ENCODE results near the gene MYLK4. TPM values are rescaled to one million over a fixed set of nuclear protein-coding genes. Genes with fewer than 3 reads are reported as not detected.

MYLK4 gene
- total RNA-seq, 4 donors from 2014 or later, result 0.33 to 0.45 (median 0.38) TPM

DNA sequence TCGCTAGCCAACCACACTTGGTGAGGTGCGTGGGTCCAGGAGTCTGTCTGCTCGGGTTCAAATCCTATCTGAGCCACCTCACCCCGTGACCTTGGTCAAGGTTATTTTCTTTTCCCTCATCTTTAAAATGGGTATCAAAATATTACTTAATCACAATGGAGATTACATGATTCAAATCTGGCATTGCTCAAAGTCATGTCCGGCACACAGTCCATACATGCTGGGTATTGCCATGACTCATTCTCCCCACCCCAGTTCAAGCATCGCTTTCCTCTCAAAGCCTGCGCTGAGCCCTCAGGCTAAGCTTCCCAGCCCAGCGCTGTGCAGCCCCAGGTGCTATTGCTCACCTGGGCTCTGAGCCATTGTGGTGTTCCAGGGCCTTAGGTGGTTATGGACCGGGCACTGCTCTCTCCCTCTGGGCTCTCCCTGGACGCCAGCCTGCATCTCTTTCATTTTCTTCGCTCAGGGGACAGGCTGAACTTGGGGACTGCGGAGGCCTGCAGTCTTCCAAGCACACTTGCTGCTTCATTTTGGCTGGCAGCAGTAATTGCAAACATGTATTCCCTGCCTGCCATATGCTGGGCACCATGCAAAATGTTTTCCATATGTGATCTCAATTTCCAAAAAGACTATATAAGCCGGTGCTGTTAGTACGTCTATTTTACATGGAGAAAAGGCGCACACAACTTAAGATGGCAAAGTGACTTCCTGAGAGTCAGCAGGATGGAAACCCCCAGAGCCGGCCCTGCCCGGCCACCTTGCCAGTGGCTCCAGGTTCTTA lies 41.8 kb upstream of the MYLK4 start:
- TF ChIP-seq POLR2AphosphoS5 (IDR thresholded peaks at IDR 0.05) (no peak), EP300 (IDR thresholded peaks at IDR 0.05) (no peak), POLR2A (IDR thresholded peaks at IDR 0.05; ENCODE audit: low read depth) (no peak)
- TF ChIP-seq, protein P1, sequence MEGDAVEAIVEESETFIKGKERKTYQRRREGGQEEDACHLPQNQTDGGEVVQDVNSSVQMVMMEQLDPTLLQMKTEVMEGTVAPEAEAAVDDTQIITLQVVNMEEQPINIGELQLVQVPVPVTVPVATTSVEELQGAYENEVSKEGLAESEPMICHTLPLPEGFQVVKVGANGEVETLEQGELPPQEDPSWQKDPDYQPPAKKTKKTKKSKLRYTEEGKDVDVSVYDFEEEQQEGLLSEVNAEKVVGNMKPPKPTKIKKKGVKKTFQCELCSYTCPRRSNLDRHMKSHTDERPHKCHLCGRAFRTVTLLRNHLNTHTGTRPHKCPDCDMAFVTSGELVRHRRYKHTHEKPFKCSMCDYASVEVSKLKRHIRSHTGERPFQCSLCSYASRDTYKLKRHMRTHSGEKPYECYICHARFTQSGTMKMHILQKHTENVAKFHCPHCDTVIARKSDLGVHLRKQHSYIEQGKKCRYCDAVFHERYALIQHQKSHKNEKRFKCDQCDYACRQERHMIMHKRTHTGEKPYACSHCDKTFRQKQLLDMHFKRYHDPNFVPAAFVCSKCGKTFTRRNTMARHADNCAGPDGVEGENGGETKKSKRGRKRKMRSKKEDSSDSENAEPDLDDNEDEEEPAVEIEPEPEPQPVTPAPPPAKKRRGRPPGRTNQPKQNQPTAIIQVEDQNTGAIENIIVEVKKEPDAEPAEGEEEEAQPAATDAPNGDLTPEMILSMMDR (IDR thresholded peaks at IDR 0.05), result no peak
- Histone ChIP-seq H3K4me3 (no peak overlapping the region), H3K9me3 (no peaks in the 10 kb centered on the region), H3K27ac (replicated peaks in 1 of 4) (peak overlapping the region; percentile 73 to 85 (median 76)), H3K27me3 (no peaks in the 10 kb centered on the region), H3K36me3 (peaks cover 0 to 11% (median 2%) of the 10 kb centered on the region in 4 donors), H3K4me1 (peaks cover 25 to 51% (median 45%) of the 10 kb centered on the region in 4 donors)
- 88% methylated on average over 14 of the region's 17 CpGs for WGBS
- DNase-seq (ENCODE audit: extremely low spot score), result peak; percentile 39
- intact Hi-C loops (cut with DNase I), result loop anchor here (2.0 to 5.0 kb wide), 2 partner anchors 48 to 140 kb away; partner anchors contain the start of gene SERPINB1

DNA sequence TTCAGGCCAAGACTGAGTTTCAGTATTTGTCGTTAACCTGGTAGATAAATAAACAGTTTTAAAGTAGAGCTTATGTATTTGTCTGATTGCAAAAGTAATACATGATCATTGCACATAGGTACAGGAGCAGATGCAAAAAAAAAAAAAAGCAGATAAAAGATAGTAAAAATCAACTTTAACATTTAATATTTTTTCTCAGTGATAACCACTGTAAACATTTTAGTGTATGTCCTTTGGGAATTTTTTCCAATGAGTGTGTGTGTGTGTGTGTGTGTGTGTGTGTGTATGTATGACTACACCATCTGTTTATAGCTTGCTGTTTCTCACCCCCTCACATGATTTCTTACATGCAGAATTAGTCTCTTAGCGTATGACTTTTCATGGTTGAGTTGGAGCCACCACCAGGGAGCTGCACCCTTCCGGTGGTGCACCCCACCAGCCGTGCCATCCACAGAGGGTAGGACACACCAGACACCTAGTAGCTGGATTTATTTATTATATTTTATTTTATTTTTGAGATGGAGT lies 40.8 kb upstream of the MYLK4 start:
- intact Hi-C loops (cut with DNase I), result loop anchor here (5.0 kb wide), 1 partner anchor 141 kb away; no protein-coding TSS in a partner anchor
- 60% methylated on average over 4 of the region's 4 CpGs for WGBS
- peak overlapping the region; percentile 73 to 85 (median 76) for H3K27ac ChIP-seq (replicated peaks in 1 of 4)

DNA sequence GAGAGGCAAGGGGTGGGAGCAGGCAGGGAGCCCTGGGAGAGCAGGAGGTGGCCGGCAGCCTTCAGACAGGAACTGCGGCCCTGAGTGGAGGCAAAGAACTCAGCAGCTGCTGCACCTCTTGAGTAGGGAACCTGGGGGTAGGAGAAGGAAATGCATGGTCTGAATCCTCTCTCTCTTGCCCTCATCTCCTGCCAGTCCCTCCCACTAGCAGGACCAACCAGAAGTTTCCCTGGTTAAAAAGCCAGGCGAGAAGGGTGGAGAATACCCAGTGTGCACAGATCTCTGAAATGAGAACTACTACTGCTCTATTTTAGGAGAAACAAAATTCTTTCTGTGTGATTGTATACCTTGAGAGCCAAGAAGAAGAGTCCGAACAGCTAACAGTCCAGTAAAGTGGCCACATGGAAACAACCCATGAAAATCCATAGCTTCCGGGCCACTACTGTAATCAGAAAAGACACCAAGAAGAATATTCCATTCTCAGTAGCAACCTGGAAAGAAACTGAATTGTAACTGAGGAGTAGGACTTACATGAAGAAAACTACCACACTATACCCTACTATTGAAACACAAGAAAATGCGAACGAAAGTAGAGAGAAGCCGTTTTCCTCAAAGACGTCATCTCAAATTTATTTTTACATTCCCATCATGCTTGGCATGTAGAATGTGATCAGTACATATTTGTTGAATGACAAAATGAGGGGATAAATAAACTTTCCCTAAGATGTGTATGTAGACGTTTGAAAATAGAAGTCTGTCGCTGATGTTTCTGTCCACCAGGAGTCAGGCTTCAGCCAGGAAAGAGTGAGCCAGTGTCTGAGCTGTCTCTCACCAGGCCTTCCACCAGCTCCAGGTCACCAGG lies 40.1 kb upstream of the MYLK4 start:
- 30% methylated on average over 11 of the region's 11 CpGs for WGBS
- no peaks in the 10 kb centered on the region for H3K9me3 ChIP-seq
- H3K27me3 ChIP-seq, result no peaks in the 10 kb centered on the region
- DNase-seq (ENCODE audit: extremely low spot score), result no peak
- H3K36me3 ChIP-seq, result peaks cover 0 to 24% (median 8%) of the 10 kb centered on the region in 4 donors
- TF ChIP-seq, protein P1 (IDR thresholded peaks at IDR 0.05), result peak; percentile 72 to 83 (median 80)
- TF ChIP-seq POLR2A (IDR thresholded peaks at IDR 0.05; ENCODE audit: low read depth) (no peak), POLR2AphosphoS5 (IDR thresholded peaks at IDR 0.05) (peak; percentile 35 to 52)
- peak overlapping the region; percentile 73 to 85 (median 76) for H3K27ac ChIP-seq (replicated peaks in 1 of 4)
- peak overlapping the region in 3 of 4 donors; percentile 3 to 27 (median 18) for H3K4me3 ChIP-seq
- intact Hi-C loops (cut with DNase I), result loop anchor here (5.0 kb wide), 1 partner anchor 141 kb away; no protein-coding TSS in a partner anchor
- peaks cover 25 to 44% (median 39%) of the 10 kb centered on the region in 4 donors for H3K4me1 ChIP-seq

More for the DNA sequence above, 40.8 kb upstream of the MYLK4 start:
- Histone ChIP-seq H3K36me3 (peaks cover 0 to 20% (median 8%) of the 10 kb centered on the region in 4 donors), H3K27me3 (no peaks in the 10 kb centered on the region), H3K9me3 (no peaks in the 10 kb centered on the region), H3K4me3 (no peak overlapping the region), H3K4me1 (peaks cover 25 to 44% (median 39%) of the 10 kb centered on the region in 4 donors)
- no peak for DNase-seq (ENCODE audit: extremely low spot score)
- TF ChIP-seq POLR2AphosphoS5 (IDR thresholded peaks at IDR 0.05), result no peak
- no peak for TF ChIP-seq EP300 (IDR thresholded peaks at IDR 0.05)
- TF ChIP-seq, protein P1 (IDR thresholded peaks at IDR 0.05), result no peak
- no peak for TF ChIP-seq POLR2A (IDR thresholded peaks at IDR 0.05; ENCODE audit: low read depth)

DNA sequence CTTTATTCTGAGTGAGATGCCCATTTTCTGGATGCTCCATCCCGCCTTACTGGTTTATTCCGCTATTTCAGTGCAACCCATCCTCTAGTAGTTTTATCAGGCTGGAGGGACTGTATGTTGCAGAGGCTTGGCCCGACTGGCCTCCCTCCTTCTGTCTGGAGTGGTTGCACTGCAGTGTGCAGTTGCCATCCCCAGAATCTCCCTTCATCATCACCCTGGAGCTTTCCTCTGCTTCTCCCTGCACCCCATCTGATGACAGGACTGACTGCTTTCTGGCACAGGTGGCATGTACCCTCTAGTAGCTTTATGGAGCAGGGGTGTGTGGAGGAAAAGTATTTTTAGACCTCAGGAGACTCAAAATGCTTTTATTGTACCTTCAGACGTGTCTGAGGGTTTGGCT lies 35.5 kb upstream of the MYLK4 start:
- Histone ChIP-seq H3K27ac (replicated peaks in 1 of 4) (no peak overlapping the region), H3K27me3 (no peaks in the 10 kb centered on the region), H3K36me3 (peaks cover 0 to 66% (median 41%) of the 10 kb centered on the region in 4 donors), H3K9me3 (no peaks in the 10 kb centered on the region), H3K4me1 (peaks cover 10 to 30% (median 20%) of the 10 kb centered on the region in 4 donors), H3K4me3 (no peak overlapping the region)
- WGBS, result 79% methylated on average over 4 of the region's 4 CpGs
- TF ChIP-seq POLR2A (IDR thresholded peaks at IDR 0.05; ENCODE audit: low read depth) (no peak), EP300 (IDR thresholded peaks at IDR 0.05) (no peak), POLR2AphosphoS5 (IDR thresholded peaks at IDR 0.05) (no peak)
- TF ChIP-seq, protein P1 (IDR thresholded peaks at IDR 0.05), result no peak
- intact Hi-C loops (cut with DNase I), result no loop called here
- no peak for DNase-seq (ENCODE audit: extremely low spot score)
